ENCODE measurements around the gene DNAH1.
"Not testable (repeated sequence)": the region's sequence is repeated elsewhere in the genome, so short reads cannot be mapped to it uniquely, and the experiment has no call there.

Gene DNAH1

DNA sequence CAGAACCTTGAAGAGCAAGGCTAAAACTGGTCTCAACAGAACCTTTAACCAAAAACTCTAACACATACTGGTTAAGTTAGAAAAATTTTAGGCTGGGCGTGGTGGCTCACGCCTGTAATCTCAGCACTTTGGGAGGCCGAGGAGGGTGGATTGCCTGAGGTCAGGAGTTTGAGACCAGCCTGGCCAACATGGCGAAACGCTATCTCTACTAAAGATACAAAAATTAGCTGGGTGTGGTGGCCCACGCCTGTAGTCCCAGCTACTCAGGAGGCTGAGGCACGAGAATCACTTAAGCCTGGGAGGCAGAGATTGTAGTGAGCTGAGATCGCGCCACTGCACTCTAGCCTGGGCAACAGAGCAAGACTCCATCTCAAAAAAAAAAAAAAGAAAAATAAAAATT is 43.9 kb upstream of the DNAH1 start:
- H3K27ac ChIP-seq (ENCODE audit: low read length, poor library complexity, severe bottlenecking); H2BK5ac ChIP-seq (ENCODE audit: low read depth, low read length, poor library complexity, severe bottlenecking): not testable (repeated sequence)
- 100% methylated on average over 7 of the region's 9 CpGs for WGBS

DNA sequence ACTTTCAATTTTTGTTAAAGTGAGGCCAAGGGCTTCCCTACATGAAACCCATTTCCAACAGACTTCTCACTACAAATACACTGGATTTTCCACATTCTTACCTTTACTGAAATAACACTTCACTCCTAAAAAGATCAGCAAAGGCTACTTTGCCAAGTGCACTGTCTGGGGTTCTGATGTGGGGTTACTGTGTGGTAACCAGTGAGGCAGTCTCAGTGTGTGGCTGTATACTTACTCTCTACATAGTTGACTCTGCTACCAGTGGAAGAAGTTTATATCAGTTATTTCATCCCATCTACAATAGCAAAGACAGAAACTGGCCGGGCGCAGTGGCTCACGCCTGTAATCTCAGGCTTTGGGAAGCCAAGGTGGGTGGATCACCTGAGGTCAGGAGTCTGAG is 43.3 kb upstream of the DNAH1 start:
- H3K4me3 ChIP-seq (ENCODE audit: insufficient read depth in 1 of 2, low read depth in 1 of 2, low read length in 2 of 2) = no peak overlapping the region
- H3K23ac ChIP-seq (ENCODE audit: low read length in 2 of 2) = no peak overlapping the region

More for the DNA sequence above, 43.9 kb upstream of the DNAH1 start:
- H3K18ac ChIP-seq (ENCODE audit: low read depth in 1 of 2, low read length in 2 of 2); H4K8ac ChIP-seq (ENCODE audit: low read length); H2AK5ac ChIP-seq (ENCODE audit: low read length, severe bottlenecking); H3K79me1 ChIP-seq (replicated peaks; ENCODE audit: low read length, poor library complexity, severe bottlenecking); H3K27me3 ChIP-seq (ENCODE audit: control insufficient read depth in 1 of 2, insufficient read depth in 1 of 2, low read length in 2 of 2); H3K14ac ChIP-seq (ENCODE audit: low read length in 2 of 2); DNase-seq; H2BK120ac ChIP-seq (ENCODE audit: low read depth, low read length); H3K23ac ChIP-seq (ENCODE audit: low read length in 2 of 2); H3K4me2 ChIP-seq (ENCODE audit: low read length, poor library complexity, severe bottlenecking); H3K4me3 ChIP-seq (ENCODE audit: insufficient read depth in 1 of 2, low read depth in 1 of 2, low read length in 2 of 2); H2BK15ac ChIP-seq (ENCODE audit: low read depth, poor library complexity, severe bottlenecking); H3K4me1 ChIP-seq (ENCODE audit: control insufficient read depth, insufficient read depth, low read depth, low read length); H2BK12ac ChIP-seq (ENCODE audit: low read length in 2 of 2); H3K4ac ChIP-seq (ENCODE audit: low read depth in 1 of 2, low read length in 2 of 2); H3K9me3 ChIP-seq (ENCODE audit: control insufficient read depth, low read length); H4K91ac ChIP-seq (ENCODE audit: low read length); H2AFZ ChIP-seq (ENCODE audit: low read depth, low read length): not testable (repeated sequence)
- H3K36me3 ChIP-seq (ENCODE audit: control insufficient read depth in 1 of 2, insufficient read depth in 2 of 2, low read depth in 1 of 2, low read length in 2 of 2) = peaks cover 24 to 52% of the 10 kb centered on the region in 2 experiments
- peak overlapping the region; percentile 62 for H3K9ac ChIP-seq (ENCODE audit: low read length)

DNA sequence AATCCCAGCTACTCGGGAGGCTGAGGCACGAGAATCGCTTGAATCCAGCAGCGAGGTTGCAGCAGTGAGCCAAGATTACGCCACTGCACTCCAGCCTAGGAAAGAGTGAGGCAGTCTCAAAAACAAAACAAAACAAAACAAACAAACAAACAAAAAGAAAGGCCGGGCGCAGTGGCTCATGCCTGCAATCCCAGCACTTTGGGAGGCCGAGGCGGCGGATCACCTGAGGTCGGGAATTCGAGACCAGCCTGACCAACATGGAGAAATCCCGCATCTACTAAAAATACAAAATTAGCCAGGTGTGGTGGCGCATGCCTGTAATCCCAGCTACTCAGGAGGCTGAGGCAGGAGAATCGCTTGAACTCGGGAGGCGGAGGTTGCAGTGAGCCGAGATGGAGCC is 41.3 kb upstream of the DNAH1 start:
- 98% methylated on average over 18 of the region's 18 CpGs for WGBS
- not testable (repeated sequence) for H3K9ac ChIP-seq (ENCODE audit: low read length); H2AFZ ChIP-seq (ENCODE audit: low read depth, low read length); H3K9me3 ChIP-seq (ENCODE audit: control insufficient read depth, low read length); H4K8ac ChIP-seq (ENCODE audit: low read length); H3K23ac ChIP-seq (ENCODE audit: low read length in 2 of 2); H3K4me2 ChIP-seq (ENCODE audit: low read length, poor library complexity, severe bottlenecking); H3K14ac ChIP-seq (ENCODE audit: low read length in 2 of 2); H3K27ac ChIP-seq (ENCODE audit: low read length, poor library complexity, severe bottlenecking); H3K18ac ChIP-seq (ENCODE audit: low read depth in 1 of 2, low read length in 2 of 2); H2BK120ac ChIP-seq (ENCODE audit: low read depth, low read length); H3K4ac ChIP-seq (ENCODE audit: low read depth in 1 of 2, low read length in 2 of 2); H3K27me3 ChIP-seq (ENCODE audit: control insufficient read depth in 1 of 2, insufficient read depth in 1 of 2, low read length in 2 of 2); H3K4me1 ChIP-seq (ENCODE audit: control insufficient read depth, insufficient read depth, low read depth, low read length); H4K91ac ChIP-seq (ENCODE audit: low read length); DNase-seq; H2BK5ac ChIP-seq (ENCODE audit: low read depth, low read length, poor library complexity, severe bottlenecking); H3K79me1 ChIP-seq (replicated peaks; ENCODE audit: low read length, poor library complexity, severe bottlenecking); H3K4me3 ChIP-seq (ENCODE audit: insufficient read depth in 1 of 2, low read depth in 1 of 2, low read length in 2 of 2); H2BK12ac ChIP-seq (ENCODE audit: low read length in 2 of 2); H2BK15ac ChIP-seq (ENCODE audit: low read depth, poor library complexity, severe bottlenecking); H2AK5ac ChIP-seq (ENCODE audit: low read length, severe bottlenecking)
- peaks cover 12 to 30% of the 10 kb centered on the region in 2 experiments for H3K36me3 ChIP-seq (ENCODE audit: control insufficient read depth in 1 of 2, insufficient read depth in 2 of 2, low read depth in 1 of 2, low read length in 2 of 2)

More for the DNA sequence above, 43.3 kb upstream of the DNAH1 start:
- Histone ChIP-seq H3K36me3 (ENCODE audit: control insufficient read depth in 1 of 2, insufficient read depth in 2 of 2, low read depth in 1 of 2, low read length in 2 of 2) (peaks cover 24 to 45% of the 10 kb centered on the region in 2 experiments), H2AFZ (ENCODE audit: low read depth, low read length) (no peak overlapping the region), H2BK120ac (ENCODE audit: low read depth, low read length) (no peak overlapping the region), H3K79me1 (replicated peaks; ENCODE audit: low read length, poor library complexity, severe bottlenecking) (peaks cover 2% of the 10 kb centered on the region), H3K9me3 (ENCODE audit: control insufficient read depth, low read length) (no peaks in the 10 kb centered on the region), H3K27ac (ENCODE audit: low read length, poor library complexity, severe bottlenecking) (no peak overlapping the region), H2BK12ac (ENCODE audit: low read length in 2 of 2) (no peak overlapping the region), H3K27me3 (ENCODE audit: control insufficient read depth in 1 of 2, insufficient read depth in 1 of 2, low read length in 2 of 2) (no peaks in the 10 kb centered on the region), H2AK5ac (ENCODE audit: low read length, severe bottlenecking) (no peak overlapping the region), H3K4me2 (ENCODE audit: low read length, poor library complexity, severe bottlenecking) (no peak overlapping the region), H2BK5ac (ENCODE audit: low read depth, low read length, poor library complexity, severe bottlenecking) (no peak overlapping the region), H4K8ac (ENCODE audit: low read length) (no peak overlapping the region), H3K4ac (ENCODE audit: low read depth in 1 of 2, low read length in 2 of 2) (no peak overlapping the region), H3K14ac (ENCODE audit: low read length in 2 of 2) (no peak overlapping the region), H2BK15ac (ENCODE audit: low read depth, poor library complexity, severe bottlenecking) (no peak overlapping the region), H3K4me1 (ENCODE audit: control insufficient read depth, insufficient read depth, low read depth, low read length) (peaks cover 10% of the 10 kb centered on the region), H3K18ac (ENCODE audit: low read depth in 1 of 2, low read length in 2 of 2) (no peak overlapping the region), H4K91ac (ENCODE audit: low read length) (no peak overlapping the region), H3K9ac (ENCODE audit: low read length) (peak overlapping the region; percentile 6)
- 67% methylated on average over 3 of the region's 3 CpGs for WGBS
- DNase-seq = no peak

DNA sequence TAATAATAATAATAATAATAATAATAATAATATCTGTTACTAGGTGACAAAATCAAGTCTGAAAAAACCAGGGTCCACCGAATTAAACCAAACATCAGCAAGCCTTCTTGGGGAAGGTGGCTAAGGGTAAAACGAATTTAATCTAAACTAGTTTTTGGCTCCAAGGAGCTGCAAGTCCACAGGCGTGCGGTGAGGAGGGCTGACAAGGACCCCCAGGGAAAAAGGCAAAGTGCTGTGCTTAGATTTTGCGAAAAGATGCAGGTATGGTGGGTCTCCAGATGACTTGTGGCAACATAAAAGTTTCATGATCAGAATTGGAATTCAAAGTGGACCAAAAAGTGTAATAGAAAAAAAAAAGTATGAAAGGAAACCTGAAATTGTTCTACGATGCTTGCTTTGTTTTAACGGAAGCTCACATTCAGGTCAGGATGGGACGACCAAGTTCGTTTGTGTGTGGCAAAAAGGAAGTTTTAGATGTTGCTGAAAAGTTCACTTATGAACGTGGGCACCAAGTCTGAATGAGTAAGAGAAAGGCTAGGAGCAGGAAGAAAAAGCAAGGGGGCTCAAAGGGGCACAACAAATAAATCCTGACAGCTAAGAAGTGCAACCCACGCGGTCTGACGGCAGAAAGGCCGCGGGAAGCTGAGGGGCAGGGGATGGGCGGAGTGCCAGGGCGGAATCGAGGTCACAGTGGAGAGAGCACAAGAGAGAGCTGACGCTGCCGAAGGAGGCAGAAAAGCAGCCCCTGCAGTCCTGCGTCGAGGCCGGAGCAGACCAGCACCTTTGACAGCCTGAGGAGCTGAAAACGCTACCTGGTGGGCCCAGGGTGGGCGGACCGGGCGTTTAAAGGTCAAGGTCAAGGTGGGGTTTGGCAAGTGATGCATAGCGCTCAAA is 38.8 kb upstream of the DNAH1 start:
- Histone ChIP-seq H3K4me2 (ENCODE audit: low read length, poor library complexity, severe bottlenecking) (peak overlapping the region; percentile 89), H2AK5ac (ENCODE audit: low read length, severe bottlenecking) (no peak overlapping the region), H3K27ac (ENCODE audit: low read length, poor library complexity, severe bottlenecking) (peak overlapping the region; percentile 74), H3K23ac (ENCODE audit: low read length in 2 of 2) (peak overlapping the region in 1 of 2 experiments; percentile 47), H4K91ac (ENCODE audit: low read length) (peak overlapping the region; percentile 65), H3K9me3 (ENCODE audit: control insufficient read depth, low read length) (no peaks in the 10 kb centered on the region), H2BK15ac (ENCODE audit: low read depth, poor library complexity, severe bottlenecking) (no peak overlapping the region), H2AFZ (ENCODE audit: low read depth, low read length) (no peak overlapping the region), H4K8ac (ENCODE audit: low read length) (no peak overlapping the region), H3K4ac (ENCODE audit: low read depth in 1 of 2, low read length in 2 of 2) (peak overlapping the region in 1 of 2 experiments; percentile 65), H3K27me3 (ENCODE audit: control insufficient read depth in 1 of 2, insufficient read depth in 1 of 2, low read length in 2 of 2) (no peaks in the 10 kb centered on the region), H3K9ac (ENCODE audit: low read length) (peak overlapping the region; percentile 99), H3K4me1 (ENCODE audit: control insufficient read depth, insufficient read depth, low read depth, low read length) (peaks cover 10% of the 10 kb centered on the region), H3K18ac (ENCODE audit: low read depth in 1 of 2, low read length in 2 of 2) (peak overlapping the region; percentile 64 to 81), H2BK12ac (ENCODE audit: low read length in 2 of 2) (no peak overlapping the region), H3K4me3 (ENCODE audit: insufficient read depth in 1 of 2, low read depth in 1 of 2, low read length in 2 of 2) (peak overlapping the region; percentile 89 to 96), H3K79me1 (replicated peaks; ENCODE audit: low read length, poor library complexity, severe bottlenecking) (peaks cover 4% of the 10 kb centered on the region), H2BK120ac (ENCODE audit: low read depth, low read length) (no peak overlapping the region), H2BK5ac (ENCODE audit: low read depth, low read length, poor library complexity, severe bottlenecking) (no peak overlapping the region), H3K14ac (ENCODE audit: low read length in 2 of 2) (peak overlapping the region in 1 of 2 experiments; percentile 89), H3K36me3 (ENCODE audit: control insufficient read depth in 1 of 2, insufficient read depth in 2 of 2, low read depth in 1 of 2, low read length in 2 of 2) (peaks cover 12 to 13% of the 10 kb centered on the region in 2 experiments)
- 3% methylated on average over 23 of the region's 28 CpGs for WGBS
- DNase-seq = peak; percentile 78

All from mesenchymal stem cell (in vitro differentiated cells and primary cell).